Left forelimb (tissue), 1 donor: Measurements from ENCODE around the gene PGGT1B.
"Not testable (repeated sequence)": the region's sequence is repeated elsewhere in the genome, so short reads cannot be mapped to it uniquely, and the experiment has no call there.

Experiments used
- DNase-seq: peaks from one replicate; pipeline ENCODE4 v3.0.0-alpha.2; 2018; ENCODE audit warnings: low spot score

The PGGT1B gene

GRCh38 chr5:115257981-115258380 is 4.7 kb downstream of the PGGT1B start:
- DNase-seq: no peak

GRCh38 chr5:115249379-115249778 is 13.3 kb downstream of the PGGT1B start:
- not testable (repeated sequence) for DNase-seq

- DNase-seq: no peak
Observed at GRCh38 chr5:115246361-115246991, 16.2 kb downstream of the PGGT1B start.

- no peak for DNase-seq
Observed at GRCh38 chr5:115243412-115243811, 19.3 kb downstream of the PGGT1B start.

GRCh38 chr5:115241881-115242642 is 20.6 kb downstream of the PGGT1B start:
- DNase-seq: no peak

- no peak for DNase-seq
Observed at GRCh38 chr5:115237066-115237465, 25.6 kb downstream of the PGGT1B start.

GRCh38 chr5:115236599-115236998 is 26.1 kb downstream of the PGGT1B start:
- DNase-seq: no peak

GRCh38 chr5:115231598-115231997 is 31.1 kb downstream of the PGGT1B start:
- no peak for DNase-seq

- no peak for DNase-seq
Observed at GRCh38 chr5:115229606-115230005, 33.1 kb downstream of the PGGT1B start.

- no peak for DNase-seq
Observed at GRCh38 chr5:115227281-115227680, 35.4 kb downstream of the PGGT1B start.

- no peak for DNase-seq
Observed at GRCh38 chr5:115214541-115214940, 48.1 kb downstream of the PGGT1B start.

- DNase-seq: no peak
Observed at GRCh38 chr5:115209279-115209678, 53.4 kb downstream of the PGGT1B start.

- DNase-seq: no peak
Observed at GRCh38 chr5:115202952-115203351, 59.7 kb downstream of the PGGT1B start.

GRCh38 chr5:115196161-115196560 is 66.5 kb downstream of the PGGT1B start:
- DNase-seq: no peak

- no peak for DNase-seq
Observed at GRCh38 chr5:115194676-115195075, 68.0 kb downstream of the PGGT1B start.

- no peak for DNase-seq
Observed at GRCh38 chr5:115193295-115193694, 69.4 kb downstream of the PGGT1B start.

GRCh38 chr5:115192098-115192497 is 70.6 kb downstream of the PGGT1B start:
- no peak for DNase-seq

GRCh38 chr5:115191474-115192031 is 71.1 kb downstream of the PGGT1B start:
- DNase-seq: no peak

GRCh38 chr5:115190388-115190787 is 72.3 kb downstream of the PGGT1B start:
- DNase-seq: no peak

GRCh38 chr5:115189866-115190265 is 72.8 kb downstream of the PGGT1B start:
- DNase-seq: no peak

GRCh38 chr5:115186794-115187193 is 75.9 kb downstream of the PGGT1B start:
- DNase-seq: no peak

GRCh38 chr5:115184770-115185169 is 77.9 kb downstream of the PGGT1B start:
- DNase-seq: no peak

GRCh38 chr5:115181757-115182156 is 80.9 kb downstream of the PGGT1B start:
- DNase-seq: no peak
